GM19351 (cell line): ENCODE measurements around the gene HOXD1.

Experiments
- ATAC-seq: cut with Tn5 transposase; IDR thresholded peaks from one replicate; pipeline ENCODE4 v1.9.1; 2021; ENCODE audit warnings: mild to moderate bottlenecking, moderate library complexity; ENCODE audit not compliant: unreplicated experiment

Gene HOXD1

DNA sequence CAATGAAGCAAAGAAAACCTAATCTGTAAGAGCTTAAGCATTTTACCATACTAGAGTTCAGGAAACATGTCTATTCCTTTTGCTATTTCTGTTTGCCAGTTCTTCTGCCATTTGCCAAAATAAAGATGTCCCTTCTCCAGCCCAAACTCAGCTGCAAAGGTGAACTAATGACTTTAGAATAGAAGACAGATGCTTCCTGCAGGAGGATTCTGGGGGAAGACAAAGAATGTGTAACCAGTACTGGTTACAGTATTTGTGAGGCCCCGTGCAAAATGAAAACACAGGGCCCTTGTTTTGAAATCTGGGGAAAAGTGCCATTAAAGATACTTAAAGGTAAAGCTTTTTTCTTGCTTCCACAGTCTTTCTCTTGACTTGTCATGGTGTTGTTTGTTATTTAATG lies 46.5 kb downstream of the HOXD1 start:
- no peak for ATAC-seq

DNA sequence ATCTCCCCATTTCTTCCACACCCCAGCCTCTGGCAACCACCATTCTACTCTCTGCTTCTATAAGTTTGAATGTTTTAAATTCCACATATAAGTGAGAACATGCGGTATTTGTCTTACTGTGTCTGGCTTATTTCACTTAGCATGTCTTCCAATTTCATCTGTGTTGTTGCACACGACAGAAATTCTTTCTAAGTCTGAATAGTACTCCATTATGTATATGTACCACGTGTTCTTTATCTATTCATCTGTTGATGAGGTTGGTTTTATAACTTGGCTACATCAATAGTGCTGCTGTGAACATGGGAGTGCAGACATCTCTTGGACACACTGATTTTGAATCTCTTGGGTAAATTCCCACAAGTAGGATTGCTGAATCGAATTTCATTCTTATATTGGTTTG lies 49.0 kb downstream of the HOXD1 start:
- no peak for ATAC-seq

- ATAC-seq, result no peak
Observed at GRCh38 chr2:176239031-176239430, 50.6 kb downstream of the HOXD1 start.

GRCh38 chr2:176240301-176240700 lies 51.8 kb downstream of the HOXD1 start:
- ATAC-seq, result no peak
